NCI-H146 treated with DMSO at 0.1 percent for 48 hours (cell line): ENCODE measurements around the gene STX18.
"Not testable (repeated sequence)": the region's sequence is repeated elsewhere in the genome, so short reads cannot be mapped to it uniquely, and the experiment has no call there.

Source experiments
- DNase-seq: peaks from one replicate; lab custom pipeline; 2025; ENCODE audit not compliant: unreplicated experiment; lab: John Stamatoyannopoulos, UW

The STX18 gene

GRCh38 chr4:4422117-4422516 lies 119.7 kb downstream of the STX18 start:
- DNase-seq: not testable (repeated sequence)

GRCh38 chr4:4421356-4421755 lies 120.5 kb downstream of the STX18 start:
- no peak for DNase-seq

DNA sequence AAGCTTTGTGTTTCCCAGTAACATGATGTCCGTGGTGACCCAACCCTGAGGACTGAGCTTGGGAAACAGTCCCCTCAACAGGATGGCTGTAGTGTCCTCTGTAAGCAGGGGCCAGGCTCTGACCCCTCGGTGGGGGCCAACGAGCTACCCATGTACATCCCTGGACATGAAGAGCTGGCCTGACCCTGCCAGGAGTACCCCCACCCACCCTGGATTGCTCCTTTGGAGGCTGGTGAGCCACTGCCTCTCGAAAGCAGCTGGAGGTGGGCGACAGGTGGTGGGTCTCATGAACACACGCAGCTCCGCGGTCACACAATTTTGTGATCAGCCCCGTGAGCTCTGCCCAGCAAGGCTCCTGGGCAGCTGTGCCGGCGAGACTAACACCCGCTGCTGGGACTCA lies 121.4 kb downstream of the STX18 start:
- no peak for DNase-seq

DNA sequence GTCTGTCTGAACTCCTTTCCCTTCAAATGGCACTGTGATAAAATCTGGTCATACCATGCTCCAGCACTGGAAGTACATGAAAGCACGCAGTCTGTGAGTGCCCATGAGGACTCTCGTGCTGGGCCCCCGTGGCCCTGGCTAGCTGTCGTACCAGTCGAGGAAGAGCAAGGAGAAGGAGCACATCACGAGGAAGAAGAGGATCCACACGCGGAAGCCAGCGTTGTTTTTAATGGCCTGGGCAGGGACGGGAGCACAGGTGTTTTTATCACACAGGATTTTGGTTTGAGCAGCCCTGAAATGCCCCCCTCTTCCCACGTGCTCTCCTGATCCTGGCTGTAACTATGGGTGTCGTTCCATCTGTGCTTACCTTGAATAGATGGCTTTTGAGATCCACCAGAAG lies 122.0 kb downstream of the STX18 start:
- no peak for DNase-seq

DNA sequence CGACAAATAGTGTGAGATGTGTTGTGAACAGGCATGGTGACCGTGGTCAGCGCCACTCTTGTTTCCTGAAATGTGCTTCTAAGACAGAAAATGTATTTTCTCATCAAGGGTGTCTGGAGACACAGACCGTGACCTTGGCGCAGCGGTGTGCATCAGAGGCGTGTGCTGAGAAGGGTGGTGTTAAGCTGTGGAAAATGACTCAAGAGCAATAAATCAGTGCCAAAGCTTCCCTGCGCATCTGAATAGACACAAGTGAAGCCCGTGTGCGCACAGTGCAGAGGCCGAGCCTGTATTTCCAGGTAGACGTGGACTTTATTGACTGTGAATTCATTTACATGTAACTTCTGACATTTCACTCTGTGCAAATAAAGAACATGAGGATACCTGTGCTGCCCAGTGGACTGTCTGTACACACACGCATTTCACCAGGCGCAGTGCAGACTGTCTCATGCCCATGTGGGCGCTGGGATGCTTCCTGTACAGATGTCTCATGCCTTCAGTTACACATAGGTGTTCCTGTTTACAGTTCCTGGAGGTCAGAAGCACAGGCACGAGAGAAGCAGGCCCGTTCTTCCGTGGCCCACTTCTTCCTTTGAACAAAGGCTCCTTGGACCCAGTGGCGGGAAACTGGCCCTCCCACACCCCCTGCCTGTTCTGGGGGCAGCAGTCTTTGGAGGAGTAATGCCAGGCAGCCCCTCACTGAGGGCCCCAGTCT lies 123.0 kb downstream of the STX18 start:
- DNase-seq: no peak

- DNase-seq: no peak
These were observed 124.0 kb downstream of the STX18 start for GRCh38 chr4:4417886-4418285.

GRCh38 chr4:4416981-4417380 lies 124.9 kb downstream of the STX18 start:
- no peak for DNase-seq

- no peak for DNase-seq
These were observed 125.7 kb downstream of the STX18 start for GRCh38 chr4:4415806-4416805.

GRCh38 chr4:4415107-4415805 lies 126.6 kb downstream of the STX18 start:
- DNase-seq: no peak

GRCh38 chr4:4413806-4414205 lies 128.0 kb downstream of the STX18 start:
- no peak for DNase-seq

- DNase-seq: no peak
These were observed 128.5 kb downstream of the STX18 start for GRCh38 chr4:4413373-4413725.

- DNase-seq: no peak
These were observed 129.0 kb downstream of the STX18 start for GRCh38 chr4:4412641-4413372.

- no peak for DNase-seq
These were observed 129.9 kb downstream of the STX18 start for GRCh38 chr4:4411906-4412305.

DNA sequence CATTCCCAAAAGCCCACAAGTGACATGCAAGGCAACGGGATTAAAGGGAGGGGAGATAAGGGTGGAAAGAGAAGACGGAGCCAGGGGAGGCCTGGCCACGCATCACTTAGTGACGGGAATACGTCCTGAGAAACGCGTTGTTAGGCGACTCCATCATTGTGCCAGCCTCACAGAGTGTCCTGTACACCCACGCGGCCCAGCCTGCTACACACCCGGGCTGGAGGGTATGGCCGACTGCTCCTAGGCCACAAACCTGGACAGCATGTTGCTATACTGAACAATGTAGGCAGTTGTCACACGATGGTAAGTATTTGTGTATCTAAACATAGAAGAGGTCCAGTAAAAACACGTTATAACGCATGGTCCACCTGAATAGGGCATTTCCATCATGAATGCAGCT lies 131.6 kb downstream of the STX18 start:
- no peak for DNase-seq

GRCh38 chr4:4409416-4410115 lies 132.3 kb downstream of the STX18 start:
- no peak for DNase-seq

- no peak for DNase-seq
These were observed 133.1 kb downstream of the STX18 start for GRCh38 chr4:4408576-4409335.

DNA sequence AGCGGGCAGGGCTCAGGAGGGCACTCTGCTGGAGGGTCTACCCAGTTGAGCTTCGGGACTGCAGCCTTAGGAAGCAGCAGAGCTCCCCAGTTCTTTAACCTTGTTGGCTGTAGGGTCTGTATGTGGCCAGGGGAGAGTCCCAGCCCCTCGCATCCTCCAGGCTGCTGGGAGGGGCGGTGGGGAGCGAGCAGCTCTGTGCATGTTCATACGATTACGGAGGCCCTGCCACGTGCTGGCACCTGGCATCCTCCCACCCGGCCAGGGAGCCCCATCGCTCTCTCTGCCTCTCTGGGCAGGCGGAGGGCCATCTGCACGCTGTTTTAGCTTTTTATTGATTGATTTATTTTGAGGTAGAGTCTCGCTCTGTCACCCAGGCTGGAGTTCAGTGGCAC lies 133.7 kb downstream of the STX18 start:
- DNase-seq: no peak

- no peak for DNase-seq
These were observed 134.3 kb downstream of the STX18 start for GRCh38 chr4:4407299-4408131.
